ENCODE measurements around the gene RALA. TPM values are rescaled to one million over a fixed set of nuclear protein-coding genes. Genes with fewer than 3 reads are reported as not detected.

RALA gene
- total RNA-seq, 2 donors from 2014 or later, result 38.4 to 47.1 TPM

DNA sequence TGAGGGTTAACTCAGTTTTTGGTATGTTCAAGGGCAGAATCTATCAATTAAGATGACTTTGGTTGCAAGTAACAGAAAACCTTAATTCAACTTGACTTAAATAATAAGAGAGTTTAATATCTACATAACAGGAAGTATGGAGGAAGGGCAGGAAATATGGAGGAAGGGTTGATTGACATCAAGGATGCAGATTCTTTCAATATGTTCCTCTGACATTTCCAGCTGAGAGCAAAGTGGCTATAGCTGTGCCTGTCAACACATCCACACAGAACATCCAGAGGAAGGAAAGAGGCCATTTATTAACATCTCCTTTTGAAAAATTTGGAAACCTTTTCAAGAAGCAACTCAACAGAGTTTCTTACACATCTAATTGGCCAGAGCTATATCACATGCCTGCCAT is 19.4 kb upstream of the RALA start:
- ATAC-seq (replicated peaks in 1 of 2) (no peak), DNase-seq (no peak)
- H3K4me1 Mint-ChIP-seq (ENCODE audit: low read depth), result peaks cover 41% of the 10 kb centered on the region
- H3K27me3 Mint-ChIP-seq (ENCODE audit: low read depth), result no peaks in the 10 kb centered on the region
- no peak overlapping the region for H3K27ac Mint-ChIP-seq
- H3K9me3 Mint-ChIP-seq, result no peaks in the 10 kb centered on the region
- H3K4me3 Mint-ChIP-seq, result no peak overlapping the region
- peaks cover 0 to 2% of the 10 kb centered on the region in 2 donors for H3K36me3 Mint-ChIP-seq (ENCODE audit: insufficient read depth in 2 of 2)

DNA sequence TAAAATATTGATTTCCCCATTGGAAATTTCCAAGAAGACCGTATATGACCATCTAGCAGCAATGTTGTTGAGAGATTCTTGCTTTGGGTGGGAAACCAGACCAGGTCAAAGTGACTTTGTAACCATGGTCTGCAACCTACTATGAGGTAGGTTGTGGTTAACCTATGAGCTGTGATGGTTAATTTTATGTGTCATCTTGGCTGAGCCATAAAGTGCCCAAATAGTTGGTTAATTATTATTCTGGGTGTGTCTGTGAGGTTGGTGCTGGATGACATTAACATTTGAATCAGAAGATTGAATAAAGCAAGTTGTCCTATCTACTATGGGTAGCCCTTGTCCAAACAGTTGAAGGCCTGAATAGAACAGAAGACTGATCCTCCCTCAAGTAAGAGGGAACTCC is 18.3 kb upstream of the RALA start:
- Mint-ChIP-seq H3K27me3 (ENCODE audit: low read depth) (no peaks in the 10 kb centered on the region), H3K4me3 (no peak overlapping the region), H3K36me3 (ENCODE audit: insufficient read depth in 2 of 2) (peaks cover 0 to 2% of the 10 kb centered on the region in 2 donors), H3K9me3 (no peaks in the 10 kb centered on the region), H3K27ac (peak overlapping the region; percentile 11), H3K4me1 (ENCODE audit: low read depth) (peaks cover 51% of the 10 kb centered on the region)
- ATAC-seq (replicated peaks in 1 of 2), result peak in 1 of 2 donors; percentile 47
- DNase-seq, result no peak

DNA sequence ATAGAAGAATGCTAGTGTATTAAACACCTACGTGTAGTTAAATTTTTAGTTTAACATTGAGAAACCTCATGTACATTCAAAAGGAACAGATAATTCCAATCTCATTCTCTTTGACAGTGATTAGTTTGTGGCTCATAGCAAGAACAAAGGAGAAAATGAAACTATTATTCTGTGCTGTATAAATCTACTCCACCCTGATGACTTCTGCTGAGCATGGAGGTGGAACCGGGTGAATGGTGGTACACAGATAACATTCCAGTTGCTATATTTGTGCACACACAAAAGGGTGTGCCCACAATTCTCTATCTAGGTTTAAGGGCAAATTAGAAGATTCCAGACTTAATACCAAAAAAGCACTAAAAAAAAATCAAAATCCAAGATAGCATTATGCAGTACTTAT is 17.0 kb upstream of the RALA start:
- no peaks in the 10 kb centered on the region for H3K9me3 Mint-ChIP-seq
- no peak for DNase-seq
- no peaks in the 10 kb centered on the region for H3K27me3 Mint-ChIP-seq (ENCODE audit: low read depth)
- no peak overlapping the region for H3K4me3 Mint-ChIP-seq
- no peak overlapping the region for H3K27ac Mint-ChIP-seq
- ATAC-seq (replicated peaks in 1 of 2), result no peak
- peaks cover 0 to 2% of the 10 kb centered on the region in 2 donors for H3K36me3 Mint-ChIP-seq (ENCODE audit: insufficient read depth in 2 of 2)
- H3K4me1 Mint-ChIP-seq (ENCODE audit: low read depth), result peaks cover 52% of the 10 kb centered on the region

DNA sequence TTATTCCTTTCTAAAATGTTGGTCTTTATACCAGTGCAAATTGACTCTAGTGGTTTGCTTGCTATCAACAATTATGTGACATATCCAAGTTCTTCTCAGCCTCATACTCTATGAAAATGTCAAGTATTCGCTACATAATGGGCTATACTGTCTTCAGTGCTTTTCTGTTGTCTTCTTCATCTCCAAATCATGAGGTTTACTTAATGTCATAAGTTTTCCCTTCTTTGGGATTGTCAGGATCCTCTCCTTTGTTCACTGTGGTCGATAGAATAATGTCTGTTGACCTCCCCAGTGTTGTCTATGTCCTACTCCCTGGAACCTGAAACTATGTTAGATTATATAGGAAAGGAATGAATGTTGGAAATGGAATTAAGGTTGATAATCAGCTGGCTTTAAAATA is 16.4 kb upstream of the RALA start:
- Mint-ChIP-seq H3K4me1 (ENCODE audit: low read depth) (peaks cover 52% of the 10 kb centered on the region), H3K4me3 (no peak overlapping the region), H3K27ac (no peak overlapping the region), H3K27me3 (ENCODE audit: low read depth) (peaks cover under 1% of the 10 kb centered on the region), H3K9me3 (no peaks in the 10 kb centered on the region), H3K36me3 (ENCODE audit: insufficient read depth in 2 of 2) (peaks cover 0 to 2% of the 10 kb centered on the region in 2 donors)
- ATAC-seq (replicated peaks in 1 of 2) (no peak), DNase-seq (no peak)

DNA sequence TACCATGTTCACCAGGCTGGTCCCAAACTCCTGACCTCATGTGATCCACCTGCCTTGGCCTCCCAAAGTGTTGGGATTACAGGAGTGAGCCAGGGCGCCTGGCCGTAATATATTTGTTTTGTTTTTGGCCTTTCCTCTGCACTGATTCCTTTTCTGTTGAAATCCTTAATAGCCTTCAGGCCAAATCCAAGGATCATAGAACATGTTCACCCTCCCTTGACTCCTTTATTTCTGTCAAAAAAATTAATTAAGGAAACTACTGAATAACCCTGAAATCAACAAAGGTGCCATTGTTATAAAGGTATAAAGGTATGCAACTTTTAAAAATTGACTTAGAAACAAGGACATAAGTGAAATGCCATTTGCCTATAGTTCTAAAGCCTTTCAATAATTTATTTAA is 15.5 kb upstream of the RALA start:
- no peak for DNase-seq
- H3K4me3 Mint-ChIP-seq, result no peak overlapping the region
- ATAC-seq (replicated peaks in 1 of 2), result no peak
- peaks cover 52% of the 10 kb centered on the region for H3K4me1 Mint-ChIP-seq (ENCODE audit: low read depth)
- peaks cover 4% of the 10 kb centered on the region for H3K27me3 Mint-ChIP-seq (ENCODE audit: low read depth)
- no peak overlapping the region for H3K27ac Mint-ChIP-seq
- H3K9me3 Mint-ChIP-seq, result no peaks in the 10 kb centered on the region
- H3K36me3 Mint-ChIP-seq (ENCODE audit: insufficient read depth in 2 of 2), result peaks cover 0 to 2% of the 10 kb centered on the region in 2 donors

DNA sequence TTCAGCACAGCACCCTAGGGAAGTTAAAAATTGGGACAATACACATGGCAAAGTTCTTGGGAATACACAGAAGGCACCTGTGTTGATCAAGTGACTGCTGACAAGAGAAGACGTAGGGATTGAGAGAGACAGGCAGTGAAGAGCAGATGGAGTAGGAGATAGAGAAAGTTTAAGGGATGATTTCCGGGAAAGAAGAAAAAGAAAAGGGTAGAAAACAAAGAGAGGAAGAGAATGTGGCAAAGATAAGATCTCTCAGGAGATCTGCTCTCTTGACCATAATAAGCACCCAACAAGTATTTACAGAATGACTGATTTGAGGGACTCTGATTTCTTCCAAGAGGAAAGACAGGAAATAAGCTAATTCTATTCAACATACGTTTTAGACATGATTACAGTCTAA is 15.1 kb upstream of the RALA start:
- peaks cover 4% of the 10 kb centered on the region for H3K27me3 Mint-ChIP-seq (ENCODE audit: low read depth)
- ATAC-seq (replicated peaks in 1 of 2) (no peak), DNase-seq (no peak)
- peak overlapping the region in 1 of 2 donors; percentile 0 for H3K4me3 Mint-ChIP-seq
- H3K9me3 Mint-ChIP-seq, result no peaks in the 10 kb centered on the region
- no peak overlapping the region for H3K27ac Mint-ChIP-seq
- H3K4me1 Mint-ChIP-seq (ENCODE audit: low read depth), result peaks cover 52% of the 10 kb centered on the region
- H3K36me3 Mint-ChIP-seq (ENCODE audit: insufficient read depth in 2 of 2), result peaks cover 0 to 2% of the 10 kb centered on the region in 2 donors

DNA sequence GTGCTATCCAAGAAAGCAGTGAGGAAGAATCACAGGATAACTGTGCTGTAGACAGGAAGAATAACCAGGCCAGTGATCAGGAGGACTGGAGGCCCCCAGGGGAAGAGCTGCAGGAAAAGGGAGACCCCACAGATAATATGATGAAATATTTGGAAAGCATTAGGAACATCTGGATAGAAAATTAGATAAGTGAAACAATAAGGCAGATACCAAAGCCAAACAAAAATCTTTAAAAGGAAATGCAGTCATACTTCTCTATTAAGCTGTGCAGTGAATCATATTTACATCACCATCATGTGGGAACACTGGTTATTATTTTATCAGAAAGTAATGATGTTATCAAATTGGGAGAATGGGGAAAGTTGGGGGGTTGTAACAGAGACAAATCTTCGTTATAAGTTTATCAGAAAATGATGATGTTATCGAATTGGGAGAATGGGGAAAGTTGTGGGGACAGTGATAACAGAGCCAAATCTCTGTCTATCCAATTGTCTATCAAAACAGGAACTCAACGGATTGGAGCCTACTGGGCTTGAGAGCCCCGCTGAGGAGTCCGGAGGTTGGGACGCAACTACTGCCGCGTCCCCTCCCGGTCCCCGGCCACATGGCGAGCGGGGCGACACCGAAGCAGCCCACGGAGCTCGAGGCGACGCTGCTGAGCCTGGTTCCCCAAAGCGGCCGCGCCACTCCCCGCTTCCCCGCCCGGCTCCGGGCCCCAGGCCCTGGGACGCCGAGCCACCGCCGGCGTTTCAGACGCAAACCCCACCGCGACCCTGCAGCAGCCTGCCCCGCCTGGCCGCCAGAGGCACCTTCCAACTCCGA is 14.0 kb upstream of the RALA start:
- Mint-ChIP-seq H3K27me3 (ENCODE audit: low read depth) (peaks cover 4% of the 10 kb centered on the region), H3K9me3 (no peaks in the 10 kb centered on the region), H3K36me3 (ENCODE audit: insufficient read depth in 2 of 2) (peaks cover 0 to 2% of the 10 kb centered on the region in 2 donors), H3K4me1 (ENCODE audit: low read depth) (peaks cover 44% of the 10 kb centered on the region), H3K4me3 (peak overlapping the region; percentile 66 to 85), H3K27ac (peak overlapping the region; percentile 17)
- DNase-seq (peak; percentile 14 to 18), ATAC-seq (replicated peaks in 1 of 2) (peak; percentile 69 to 75)

DNA sequence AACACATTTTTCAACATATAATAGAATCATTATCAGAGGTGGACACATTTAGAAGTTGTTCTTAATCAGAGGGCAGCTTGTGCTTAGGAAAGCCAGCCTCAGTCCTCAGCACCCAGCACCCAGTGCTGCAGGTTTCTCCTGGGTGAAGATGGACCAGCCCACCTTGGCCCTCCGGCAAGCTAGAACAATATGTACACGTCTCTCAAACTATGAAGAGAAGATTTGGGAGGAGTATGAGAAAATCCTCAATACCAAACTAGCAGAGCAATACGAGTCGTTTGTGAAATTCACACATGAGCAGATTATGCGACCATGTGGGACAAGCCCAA is 13.5 kb upstream of the RALA start:
- Mint-ChIP-seq H3K4me1 (ENCODE audit: low read depth) (peaks cover 41% of the 10 kb centered on the region), H3K27me3 (ENCODE audit: low read depth) (peaks cover 4% of the 10 kb centered on the region), H3K36me3 (ENCODE audit: insufficient read depth in 2 of 2) (peaks cover 0 to 2% of the 10 kb centered on the region in 2 donors), H3K9me3 (no peaks in the 10 kb centered on the region), H3K27ac (no peak overlapping the region), H3K4me3 (peak overlapping the region; percentile 66 to 85)
- ATAC-seq (replicated peaks in 1 of 2) (peak; percentile 35 to 39), DNase-seq (no peak)

DNA sequence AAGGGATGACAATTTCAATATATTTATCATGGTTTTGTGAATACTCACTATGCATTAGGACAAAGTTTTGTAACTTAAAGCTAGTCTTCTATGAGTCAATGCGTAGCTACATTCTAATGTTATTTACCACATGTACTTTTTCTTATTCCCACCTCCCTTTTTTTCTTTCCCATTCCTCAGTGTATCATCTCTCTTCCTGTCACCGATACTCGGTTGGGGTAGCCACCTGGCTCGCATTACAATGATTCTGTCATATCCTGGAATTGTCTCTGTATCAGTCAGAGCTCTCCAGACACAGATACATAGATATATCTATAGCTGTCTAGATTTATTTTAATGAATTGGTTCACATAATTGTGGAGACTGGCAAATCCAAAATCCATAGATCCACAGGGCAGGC is 9.8 kb upstream of the RALA start:
- no peak for DNase-seq
- ATAC-seq (replicated peaks in 1 of 2), result no peak
- Mint-ChIP-seq H3K36me3 (ENCODE audit: insufficient read depth in 2 of 2) (no peaks in the 10 kb centered on the region), H3K4me1 (ENCODE audit: low read depth) (peaks cover 14% of the 10 kb centered on the region), H3K9me3 (no peaks in the 10 kb centered on the region), H3K4me3 (no peak overlapping the region), H3K27me3 (ENCODE audit: low read depth) (peaks cover 4% of the 10 kb centered on the region), H3K27ac (no peak overlapping the region)

DNA sequence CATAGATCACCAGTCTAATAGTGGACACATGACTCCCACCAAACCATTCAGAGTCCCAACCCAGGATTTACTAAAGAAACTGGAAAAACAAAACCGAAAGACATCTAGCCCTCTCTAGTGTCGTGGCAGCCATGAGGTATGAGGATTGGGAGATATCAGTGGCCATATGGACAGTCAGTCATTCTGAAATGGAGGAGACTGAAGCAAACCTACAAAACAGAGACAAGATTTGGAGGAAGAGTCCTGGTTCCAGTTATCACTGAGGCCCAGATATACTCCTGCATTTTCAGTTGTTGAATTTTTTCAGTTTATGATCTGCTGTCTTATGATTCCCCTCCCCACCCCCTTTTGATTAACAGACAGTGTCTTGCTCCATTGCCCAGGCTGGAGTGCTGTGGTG is 9.1 kb upstream of the RALA start:
- H3K27me3 Mint-ChIP-seq (ENCODE audit: low read depth), result peaks cover 4% of the 10 kb centered on the region
- ATAC-seq (replicated peaks in 1 of 2) (no peak), DNase-seq (no peak)
- H3K4me3 Mint-ChIP-seq, result no peak overlapping the region
- no peaks in the 10 kb centered on the region for H3K9me3 Mint-ChIP-seq
- H3K4me1 Mint-ChIP-seq (ENCODE audit: low read depth), result peaks cover 7% of the 10 kb centered on the region
- H3K36me3 Mint-ChIP-seq (ENCODE audit: insufficient read depth in 2 of 2), result no peaks in the 10 kb centered on the region
- H3K27ac Mint-ChIP-seq, result no peak overlapping the region

DNA sequence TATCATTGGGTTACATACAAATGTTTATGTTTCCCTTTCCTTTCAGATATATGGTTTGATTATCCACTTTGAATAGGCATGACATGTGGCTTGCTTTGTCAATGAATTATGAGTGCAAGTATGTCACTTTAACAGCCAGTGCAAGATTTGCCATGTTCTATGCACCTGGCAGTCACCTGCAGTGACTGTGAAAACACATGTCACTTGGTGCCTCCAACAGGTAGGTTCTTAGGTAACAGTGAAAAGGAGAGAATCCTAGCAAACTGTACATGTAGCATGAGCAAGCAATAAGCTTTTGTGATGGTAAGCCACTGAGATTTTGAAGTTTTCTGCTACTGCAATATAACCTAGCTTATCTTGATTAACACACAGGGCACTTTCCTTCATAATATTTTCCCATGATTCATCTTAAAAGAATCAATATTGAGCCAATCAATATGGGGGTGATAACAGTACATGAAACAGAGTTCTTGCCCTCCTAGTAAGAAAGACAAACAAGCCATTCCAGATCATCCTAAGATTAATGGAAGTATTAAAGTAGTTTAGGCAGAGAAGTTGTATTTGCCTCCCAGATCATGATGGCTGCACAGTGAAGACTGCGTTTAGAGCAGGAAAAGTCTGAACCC is 7.9 kb upstream of the RALA start:
- no peaks in the 10 kb centered on the region for H3K36me3 Mint-ChIP-seq (ENCODE audit: insufficient read depth in 2 of 2)
- no peak for ATAC-seq (replicated peaks in 1 of 2)
- H3K27ac Mint-ChIP-seq, result no peak overlapping the region
- peaks cover 4% of the 10 kb centered on the region for H3K27me3 Mint-ChIP-seq (ENCODE audit: low read depth)
- no peaks in the 10 kb centered on the region for H3K9me3 Mint-ChIP-seq
- no peaks in the 10 kb centered on the region for H3K4me1 Mint-ChIP-seq (ENCODE audit: low read depth)
- H3K4me3 Mint-ChIP-seq, result no peak overlapping the region
- DNase-seq, result no peak

DNA sequence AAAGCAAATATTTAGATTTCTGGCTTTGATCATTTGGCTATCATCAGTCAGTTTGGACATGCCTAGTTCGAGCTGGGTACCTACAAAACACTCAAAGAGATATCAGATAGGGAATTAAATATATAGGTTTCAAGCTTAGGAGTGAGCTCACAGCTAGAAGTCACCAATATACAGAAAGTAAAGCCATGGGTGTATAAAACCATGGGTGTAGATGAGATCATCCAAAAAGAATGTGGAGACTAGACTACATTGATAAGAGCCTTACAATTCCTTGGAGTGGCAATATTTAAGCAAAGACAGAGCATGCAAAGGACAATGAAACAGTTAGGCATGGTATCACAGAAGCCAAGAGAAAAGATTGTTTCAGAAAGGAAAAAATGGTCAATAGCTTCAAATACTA is 7.2 kb upstream of the RALA start:
- no peak for ATAC-seq (replicated peaks in 1 of 2)
- no peak for DNase-seq
- Mint-ChIP-seq H3K4me3 (no peak overlapping the region), H3K4me1 (ENCODE audit: low read depth) (no peaks in the 10 kb centered on the region), H3K27me3 (ENCODE audit: low read depth) (peaks cover 4% of the 10 kb centered on the region), H3K27ac (no peak overlapping the region), H3K9me3 (no peaks in the 10 kb centered on the region), H3K36me3 (ENCODE audit: insufficient read depth in 2 of 2) (no peaks in the 10 kb centered on the region)

DNA sequence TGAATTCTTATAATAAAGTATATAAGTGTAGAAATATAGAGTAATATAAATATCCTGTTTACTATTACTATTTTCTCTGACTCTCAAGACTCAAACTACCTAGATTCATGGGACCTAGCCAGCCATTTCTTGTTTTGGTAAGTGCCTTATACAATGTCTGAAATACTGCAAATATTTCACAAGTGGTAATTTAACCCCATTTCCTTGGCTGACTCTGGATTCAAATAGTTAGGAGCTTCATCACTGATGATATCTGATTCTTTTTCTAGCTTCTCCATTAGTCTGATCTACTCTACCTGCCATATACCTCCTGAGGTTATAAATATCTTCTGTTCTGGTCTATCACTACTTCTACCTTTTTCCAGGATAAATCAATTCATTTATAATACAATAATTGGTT is 6.4 kb upstream of the RALA start:
- Mint-ChIP-seq H3K9me3 (no peaks in the 10 kb centered on the region), H3K4me1 (ENCODE audit: low read depth) (peaks cover 4% of the 10 kb centered on the region), H3K36me3 (ENCODE audit: insufficient read depth in 2 of 2) (no peaks in the 10 kb centered on the region), H3K4me3 (no peak overlapping the region), H3K27me3 (ENCODE audit: low read depth) (peaks cover 3% of the 10 kb centered on the region), H3K27ac (no peak overlapping the region)
- DNase-seq (no peak), ATAC-seq (replicated peaks in 1 of 2) (no peak)

DNA sequence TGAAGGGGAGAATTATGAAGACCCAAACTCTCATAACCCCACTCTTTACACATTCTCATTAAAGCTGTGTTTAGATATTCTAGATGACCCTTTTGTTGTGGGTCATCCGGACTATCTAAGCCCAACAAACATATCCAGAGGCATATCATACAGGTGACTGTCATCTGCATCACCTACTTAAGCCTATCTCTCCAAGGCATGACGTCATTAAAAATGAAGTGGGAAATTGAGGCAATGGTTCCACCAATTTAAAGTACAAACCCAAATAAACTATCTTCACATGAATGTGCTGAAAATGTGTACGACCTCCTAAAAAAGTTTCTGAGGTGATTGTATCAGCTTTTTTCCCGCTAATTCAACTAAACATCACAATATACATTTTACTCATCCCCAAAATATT is 4.5 kb upstream of the RALA start:
- DNase-seq (no peak), ATAC-seq (replicated peaks in 1 of 2) (no peak)
- no peaks in the 10 kb centered on the region for H3K36me3 Mint-ChIP-seq (ENCODE audit: insufficient read depth in 2 of 2)
- peaks cover 12% of the 10 kb centered on the region for H3K4me1 Mint-ChIP-seq (ENCODE audit: low read depth)
- H3K27ac Mint-ChIP-seq, result no peak overlapping the region
- no peaks in the 10 kb centered on the region for H3K27me3 Mint-ChIP-seq (ENCODE audit: low read depth)
- no peak overlapping the region for H3K4me3 Mint-ChIP-seq
- no peaks in the 10 kb centered on the region for H3K9me3 Mint-ChIP-seq
